Mucosa of descending colon (tissue), 3 donors: ENCODE data around the gene UTS2R. TPM values are rescaled to one million over a fixed set of nuclear protein-coding genes. Genes with fewer than 3 reads are reported as not detected.
"Not testable (repeated sequence)": the region's sequence is repeated elsewhere in the genome, so short reads cannot be mapped to it uniquely, and the experiment has no call there.

Experiments
- ATAC-seq: fragments of 200-7000 bp; cut with Tn5 transposase; one replicate; pipeline ENCODE4 v1.9.1; 2020; ENCODE audit warnings: mild to moderate bottlenecking, moderate library complexity
- DNase-seq, 3 donors: peaks; one replicate each; pipeline ENCODE4 v3.0.0-alpha.2; 2020
- H3K36me3 ChIP-seq: fragments of 200-600 bp; one replicate; pipeline ENCODE4 v1.8.0; 2021; ENCODE audit warnings: low read depth, mild to moderate bottlenecking
- H3K4me1 ChIP-seq: fragments of 200-600 bp; one replicate; pipeline ENCODE4 v1.8.0; 2021; ENCODE audit warnings: low read depth, mild to moderate bottlenecking
- H3K4me3 ChIP-seq: fragments of 200-600 bp; one replicate; pipeline ENCODE4 v1.8.0; 2021; ENCODE audit warnings: mild to moderate bottlenecking
- H3K9me3 ChIP-seq: fragments of 200-600 bp; one replicate; pipeline ENCODE4 v1.8.0; 2021; ENCODE audit warnings: mild to moderate bottlenecking
- CTCF ChIP-seq: fragments of 200-600 bp; IDR thresholded peaks from one replicate; pipeline ENCODE4 v1.8.0; 2022; ENCODE audit warnings: antibody characterized with exemption, mild to moderate bottlenecking
- intact Hi-C, 2 donors: fragments of 100-400 bp; cut with DNase I in 1 of 2; cut with micrococcal nuclease in 1 of 2; formaldehyde crosslinking; loops; one replicate each; pipeline versions ENCODE4 v1.11.0 to v1.11.1; 2022; cut with DNase I, micrococcal nuclease
- total RNA-seq, 3 donors: library from RNA; stranded (reverse); fragmentation: NEBNext Ultra II Directional in 2 of 3; extraction: Animal tissue kit (Norgen Biotek cat#: 25700) in 2 of 3; gene quantifications; one replicate each; pipeline versions ENCODE4 v1.2.1 to v1.2.4, GENCODE V29; 2021 to 2023
- donor health status: DM: no; HTN: no; CAD: no; lungs with moderate emphysema.
- donor health status: DM: no; HTN: no; CAD: no.
- donor health status: DM: no; HTN: yes; CAD: no.

Gene UTS2R
- total RNA-seq, 3 donors from 2014 or later, result not detected

GRCh38 chr17:82375359-82376041 lies 3.9 kb downstream of the UTS2R start:
- ATAC-seq (no peak), DNase-seq (peak in 1 of 3 donors; percentile 43)
- Histone ChIP-seq H3K4me1 (peaks cover 14% of the 10 kb centered on the region), H3K9me3 (no peaks in the 10 kb centered on the region), H3K4me3 (no peak overlapping the region), H3K36me3 (no peaks in the 10 kb centered on the region)
- TF ChIP-seq CTCF, result no peak
- intact Hi-C loops, result no loop called here

- no peaks in the 10 kb centered on the region for H3K9me3 ChIP-seq
- DNase-seq (peak in 1 of 3 donors; percentile 19), ATAC-seq (no peak)
- H3K36me3 ChIP-seq, result no peaks in the 10 kb centered on the region
- H3K4me1 ChIP-seq, result peaks cover 8% of the 10 kb centered on the region
- no peak overlapping the region for H3K4me3 ChIP-seq
- TF ChIP-seq CTCF, result no peak
- intact Hi-C loops, result no loop called here
Measured at GRCh38 chr17:82376042-82376730, 4.6 kb downstream of the UTS2R start.

GRCh38 chr17:82377294-82377693 lies 5.7 kb downstream of the UTS2R start:
- intact Hi-C loops, H3K4me3 ChIP-seq, DNase-seq, H3K36me3 ChIP-seq, ATAC-seq, H3K9me3 ChIP-seq, H3K4me1 ChIP-seq: not testable (repeated sequence)

- peak in 1 of 3 donors; percentile 32 for DNase-seq
- no peaks in the 10 kb centered on the region for H3K36me3 ChIP-seq
- no peak overlapping the region for H3K4me3 ChIP-seq
- no peak for TF ChIP-seq CTCF
- intact Hi-C loops, result no loop called here
- no peaks in the 10 kb centered on the region for H3K4me1 ChIP-seq
- no peaks in the 10 kb centered on the region for H3K9me3 ChIP-seq
- no peak for ATAC-seq
Measured at GRCh38 chr17:82377924-82378740, 6.6 kb downstream of the UTS2R start.

- no peak for TF ChIP-seq CTCF
- H3K4me3 ChIP-seq, result no peak overlapping the region
- peak in 1 of 3 donors; percentile 40 for DNase-seq
- ATAC-seq, result no peak
- no peaks in the 10 kb centered on the region for H3K4me1 ChIP-seq
- intact Hi-C loops, result no loop called here
- no peaks in the 10 kb centered on the region for H3K9me3 ChIP-seq
- no peaks in the 10 kb centered on the region for H3K36me3 ChIP-seq
Measured at GRCh38 chr17:82378741-82379021, 7.1 kb downstream of the UTS2R start.
